HG03139 (cell line): ENCODE measurements around the gene VPS9D1.
"Not testable (repeated sequence)": the region's sequence is repeated elsewhere in the genome, so short reads cannot be mapped to it uniquely, and the experiment has no call there.

Experiments used
- ATAC-seq: cut with Tn5 transposase; IDR thresholded peaks from one replicate; pipeline ENCODE4 v1.9.1; 2021; ENCODE audit not compliant: unreplicated experiment

The VPS9D1 gene

DNA sequence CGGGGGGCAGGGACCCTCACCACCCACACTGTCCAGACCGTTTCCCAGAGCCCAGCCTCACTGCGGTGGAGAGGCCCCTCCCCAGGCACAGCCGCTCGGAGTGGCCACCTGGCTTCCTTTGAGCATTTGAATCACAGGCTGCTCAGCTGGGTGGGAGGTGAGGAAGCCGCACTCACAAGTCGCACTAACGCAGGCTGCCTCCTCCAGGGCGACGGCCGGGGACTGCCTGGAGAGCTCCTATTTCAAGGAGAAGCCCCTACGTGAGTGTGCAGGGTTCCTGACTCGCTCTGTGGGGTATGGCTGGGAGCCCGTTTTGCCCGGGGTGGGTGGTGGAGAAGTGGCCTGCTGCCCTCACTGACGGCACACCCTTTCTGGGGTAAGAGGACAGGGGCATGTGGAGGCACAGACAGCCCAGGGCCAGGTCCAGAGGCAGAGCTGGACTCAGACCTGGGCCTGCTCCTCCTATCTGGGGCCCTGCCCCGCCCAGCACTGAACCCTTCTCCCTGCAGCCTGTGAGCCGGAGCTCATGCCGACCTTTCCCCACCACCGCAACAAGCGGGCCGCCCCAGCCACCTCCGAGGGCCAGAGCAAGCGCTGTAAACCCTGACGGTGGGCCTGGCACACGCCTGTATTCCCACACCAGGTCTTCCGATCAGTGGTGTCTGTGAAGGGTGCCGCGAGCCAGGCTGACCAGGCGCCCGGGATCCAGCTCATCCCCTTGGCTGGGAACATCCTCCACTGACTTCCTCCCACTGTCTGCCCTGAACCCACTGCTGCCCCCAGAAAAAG is 25.4 kb downstream of the VPS9D1 start:
- no peak for ATAC-seq

GRCh38 chr16:89694784-89695085 is 26.0 kb downstream of the VPS9D1 start:
- not testable (repeated sequence) for ATAC-seq

- ATAC-seq, result no peak
Measured at GRCh38 chr16:89693931-89694783, 26.5 kb downstream of the VPS9D1 start.

DNA sequence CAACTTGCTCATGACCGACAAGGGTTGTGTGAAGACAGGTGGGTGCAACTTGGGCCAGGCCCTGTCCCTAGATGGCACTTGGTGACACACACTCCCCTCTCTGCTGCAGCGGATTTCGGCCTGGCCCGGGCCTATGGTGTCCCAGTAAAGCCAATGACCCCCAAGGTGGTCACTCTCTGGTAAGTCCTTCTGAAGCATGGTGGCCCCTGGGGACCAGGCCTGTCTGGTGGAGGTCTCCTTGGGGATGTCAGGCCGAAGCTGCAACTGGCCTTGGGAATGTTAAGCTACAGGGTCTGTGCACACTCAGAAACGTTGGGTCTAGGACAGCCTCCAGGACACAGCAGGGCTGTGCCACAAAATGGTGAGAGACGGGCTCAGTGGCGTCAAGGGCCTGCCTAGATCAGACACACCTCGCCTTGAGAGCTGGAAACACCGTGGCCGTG is 27.4 kb downstream of the VPS9D1 start:
- no peak for ATAC-seq

GRCh38 chr16:89691986-89692569 is 28.6 kb downstream of the VPS9D1 start:
- ATAC-seq, result no peak

DNA sequence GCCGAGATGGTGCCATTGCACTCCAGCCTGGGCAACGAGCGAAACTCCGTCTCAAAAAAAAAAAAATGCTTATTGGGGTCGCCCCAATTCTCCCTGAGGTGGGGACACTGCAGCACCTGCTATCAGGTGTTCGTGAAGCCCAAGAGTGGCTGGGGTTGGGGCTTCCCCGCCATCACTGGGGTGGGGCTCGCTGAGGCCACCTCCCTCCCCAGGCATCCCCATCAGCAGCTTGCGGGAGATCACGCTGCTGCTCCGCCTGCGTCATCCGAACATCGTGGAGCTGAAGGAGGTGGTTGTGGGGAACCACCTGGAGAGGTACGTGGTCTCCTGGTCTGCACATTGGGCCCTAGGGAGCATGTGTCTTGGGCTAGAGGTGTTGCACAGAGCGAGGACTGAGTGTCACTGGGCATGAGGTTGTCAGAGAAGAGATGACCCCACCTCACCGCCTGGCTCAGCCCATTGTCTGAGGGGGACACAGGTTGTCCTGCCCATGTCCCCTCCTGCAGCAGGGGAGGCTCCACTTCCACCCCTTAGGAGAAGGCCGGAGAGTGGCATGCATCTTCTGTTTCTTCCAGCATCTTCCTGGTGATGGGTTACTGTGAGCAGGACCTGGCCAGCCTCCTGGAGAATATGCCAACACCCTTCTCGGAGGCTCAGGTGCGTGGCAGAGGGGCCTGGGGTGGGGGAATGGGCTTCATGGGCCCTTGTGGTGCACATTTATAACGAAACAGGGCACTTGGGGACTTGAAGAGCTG is 29.3 kb downstream of the VPS9D1 start:
- no peak for ATAC-seq

DNA sequence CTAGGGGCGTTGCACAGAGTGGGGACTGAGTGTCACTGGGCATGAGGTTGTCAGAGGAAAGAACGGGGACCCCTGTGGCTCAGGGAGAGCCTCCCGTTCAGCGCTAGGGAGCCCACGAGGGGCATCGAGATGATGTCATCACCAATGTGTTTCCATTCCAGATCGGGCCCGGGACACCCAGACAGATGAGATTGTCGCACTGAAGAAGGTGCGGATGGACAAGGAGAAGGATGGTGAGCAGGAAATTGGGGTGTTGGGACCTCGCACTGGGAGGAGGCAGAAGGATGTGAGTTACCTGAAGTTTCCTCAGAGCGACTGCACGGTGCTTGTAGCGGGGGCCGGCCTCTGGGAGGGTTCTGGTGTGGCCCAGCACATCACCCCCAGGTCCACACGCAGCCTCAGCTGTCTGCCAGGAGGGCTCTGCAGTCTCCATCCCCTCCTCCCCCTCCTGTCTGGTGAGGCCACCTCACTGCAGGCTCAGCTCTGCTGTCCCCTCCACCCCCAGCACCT is 30.3 kb downstream of the VPS9D1 start:
- no peak for ATAC-seq

DNA sequence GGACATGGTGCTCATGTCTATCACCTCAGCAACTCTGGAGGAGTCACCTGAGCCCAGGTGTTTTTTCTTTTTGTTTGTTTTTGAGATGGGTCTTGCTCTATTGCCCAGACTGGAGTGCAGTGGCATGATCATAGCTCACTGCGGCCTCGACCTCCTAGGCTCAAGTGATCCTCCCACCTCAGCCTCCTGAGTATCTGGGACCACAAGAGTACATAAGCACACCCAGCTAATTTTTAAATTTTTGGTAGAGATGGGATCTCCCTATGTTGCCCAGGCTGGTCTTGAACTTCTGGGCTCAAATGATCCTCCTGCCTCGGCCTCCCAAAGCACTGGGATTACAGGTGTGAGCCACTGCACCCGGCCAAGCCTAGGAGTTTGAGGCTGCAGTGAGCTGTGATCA is 31.1 kb downstream of the VPS9D1 start:
- not testable (repeated sequence) for ATAC-seq

- ATAC-seq, result no peak
Measured at GRCh38 chr16:89689142-89689541, 31.6 kb downstream of the VPS9D1 start.

GRCh38 chr16:89688395-89688794 is 32.3 kb downstream of the VPS9D1 start:
- no peak for ATAC-seq

DNA sequence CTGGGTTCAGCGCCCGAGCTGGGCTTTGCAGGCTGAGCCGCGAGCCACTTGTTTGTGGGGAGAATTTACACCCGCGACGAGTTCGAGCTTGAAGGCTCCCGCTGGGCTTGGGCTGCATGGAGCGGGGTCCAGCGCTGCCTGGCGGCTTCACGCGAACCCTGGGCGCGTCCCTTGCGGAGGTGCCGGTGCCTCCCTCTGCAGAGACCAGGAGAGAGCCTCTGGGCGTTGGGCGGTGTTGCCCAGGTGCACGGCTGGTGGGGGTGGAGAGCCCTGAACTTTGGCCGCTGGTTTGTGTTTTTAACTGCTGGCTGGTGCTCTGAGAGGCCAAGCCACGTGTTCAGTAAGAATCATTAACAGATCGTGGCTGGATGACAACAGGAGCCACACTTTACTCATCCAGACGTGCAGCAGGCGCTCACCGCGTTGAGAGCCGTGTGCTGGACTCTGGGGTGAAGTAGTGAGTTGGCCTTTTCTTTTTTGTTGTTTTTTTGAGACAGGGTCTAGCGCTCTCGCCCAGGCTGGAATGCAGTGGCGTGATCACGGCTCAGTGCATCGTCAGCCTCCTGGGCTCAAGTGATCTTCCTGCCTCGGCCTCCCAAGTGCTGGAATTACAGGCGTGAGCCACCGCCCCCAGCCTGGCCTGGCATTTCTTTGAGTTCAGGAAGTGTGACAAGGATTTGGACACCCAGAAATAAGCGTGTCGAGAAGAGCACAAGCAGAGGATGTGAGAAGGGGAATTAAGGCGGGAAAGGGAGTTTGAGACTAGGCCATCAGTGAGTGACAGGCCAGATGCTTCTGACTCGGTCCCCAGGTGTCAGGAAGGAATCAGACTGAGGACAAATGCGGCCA is 33.4 kb downstream of the VPS9D1 start:
- ATAC-seq, result peak; percentile 42

GRCh38 chr16:89686520-89687091 is 34.1 kb downstream of the VPS9D1 start, which contains the start of gene CDK10:
TSS of gene CDK10 (plus strand) at chr16:89686689. CDS start at chr16:89686711, 22 bp downstream.
- peak; percentile 72 for ATAC-seq

GRCh38 chr16:89685916-89686315 is 34.8 kb downstream of the VPS9D1 start:
- ATAC-seq, result no peak

GRCh38 chr16:89678258-89678657 is 42.4 kb downstream of the VPS9D1 start:
- ATAC-seq, result no peak

GRCh38 chr16:89672177-89672941 is 48.3 kb downstream of the VPS9D1 start:
- ATAC-seq, result no peak

- not testable (repeated sequence) for ATAC-seq
Measured at GRCh38 chr16:89671565-89671964, 49.1 kb downstream of the VPS9D1 start.

DNA sequence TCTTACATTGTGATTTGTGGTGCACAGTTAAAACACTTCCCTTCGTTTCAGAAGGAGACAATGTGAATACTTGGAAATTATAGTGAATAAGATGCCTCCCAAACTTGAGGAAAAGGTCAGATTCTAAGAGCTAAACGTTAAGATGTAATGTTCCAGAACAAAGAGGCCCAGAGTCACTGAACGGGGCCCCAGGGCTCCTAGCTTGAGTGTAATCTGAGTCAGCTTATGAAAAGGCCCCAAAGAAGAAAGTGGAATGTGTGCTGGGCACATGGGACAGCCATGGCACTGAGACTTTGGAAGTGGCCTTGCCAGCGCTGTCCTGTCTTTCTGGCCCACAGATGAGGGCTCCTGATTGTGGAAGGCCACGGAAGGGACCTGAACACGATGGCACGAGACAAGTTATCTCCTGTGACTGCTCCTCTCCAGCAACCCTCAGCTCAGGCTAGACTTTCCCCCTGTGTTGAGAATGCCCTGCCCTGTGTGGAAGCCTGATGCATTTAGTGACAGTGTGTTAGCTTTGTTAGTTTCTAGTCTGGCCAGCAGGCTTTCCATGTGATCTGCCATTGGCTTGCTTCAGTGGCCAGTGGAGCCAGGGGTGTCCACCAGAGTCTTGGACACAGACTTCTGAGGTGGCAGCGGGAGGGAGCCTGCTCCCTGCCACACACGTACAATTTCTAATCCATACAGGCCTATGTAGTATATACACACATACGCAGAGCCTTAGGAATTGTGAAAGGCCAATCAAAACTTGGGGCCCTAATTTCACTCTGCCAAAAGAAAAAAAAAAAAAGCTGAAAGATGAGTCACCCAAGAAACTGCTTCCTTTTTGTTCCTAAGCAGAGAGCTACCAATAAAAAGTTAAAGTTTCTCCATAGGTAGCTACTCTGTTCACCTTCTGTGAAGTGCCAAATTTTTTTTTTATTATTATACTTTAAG is 49.9 kb downstream of the VPS9D1 start:
- no peak for ATAC-seq

- no peak for ATAC-seq
Measured at GRCh38 chr16:89669755-89670154, 50.9 kb downstream of the VPS9D1 start.
